GM08714 (cell line): ENCODE data around the gene PPP2R2D.
"Not testable (repeated sequence)": the region's sequence is repeated elsewhere in the genome, so short reads cannot be mapped to it uniquely, and the experiment has no call there.

Experiments used
- H3K4me3 ChIP-seq: fragments of 200-500 bp; sonication (Bioruptor generic); 2 replicates; pipeline ENCODE4 v1.5.1; 2014; ENCODE audit warnings: mild to moderate bottlenecking, low read length, inconsistent platforms
- ZNF274 ChIP-seq: IDR thresholded peaks from 2 replicates; pipeline ENCODE4 v1.6.1; 2012; ENCODE audit warnings: mild to moderate bottlenecking, low read depth, low read length

PPP2R2D gene

DNA sequence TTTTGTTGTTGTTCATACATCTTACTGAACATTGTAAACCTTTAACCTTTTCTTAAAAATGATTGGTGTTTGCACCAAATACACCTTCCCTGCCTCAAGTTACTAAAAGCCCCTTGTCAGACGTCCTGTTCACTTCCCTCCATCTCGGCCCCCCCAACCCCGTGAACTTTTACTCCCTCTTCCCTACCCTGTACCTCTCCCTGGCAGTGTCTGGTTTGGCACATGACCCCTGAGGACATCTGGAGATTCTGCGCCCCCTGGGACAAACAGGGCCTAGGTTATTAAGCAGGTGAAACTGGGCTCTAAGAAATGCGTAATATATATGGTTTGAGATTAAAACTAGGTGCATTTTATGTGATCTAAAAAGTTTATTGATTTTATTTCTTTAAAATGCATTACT is 1.4 kb downstream of the PPP2R2D start:
- H3K4me3 ChIP-seq: peak overlapping the region; percentile 79
- no peak for TF ChIP-seq ZNF274

DNA sequence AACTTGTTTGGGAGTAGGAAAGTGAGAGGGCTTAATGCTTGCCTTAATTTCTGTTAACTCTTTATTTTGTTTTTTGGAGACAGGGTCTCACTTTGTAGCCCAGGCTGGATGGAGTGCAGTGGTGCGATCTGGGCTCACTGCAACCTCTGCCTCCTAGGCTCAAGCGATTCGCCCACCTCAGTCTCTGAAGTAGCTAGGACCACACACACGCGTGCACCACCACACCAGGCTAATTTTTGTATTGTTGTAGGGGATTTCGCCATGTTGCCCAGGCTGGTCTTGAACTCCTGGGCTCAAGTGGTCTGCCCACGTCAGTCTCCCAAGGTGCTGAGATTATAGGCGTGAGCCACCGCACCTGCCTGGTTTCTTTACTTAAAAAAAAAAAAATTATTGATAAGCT is 1.9 kb downstream of the PPP2R2D start:
- H3K4me3 ChIP-seq: no peak overlapping the region
- TF ChIP-seq ZNF274: no peak

DNA sequence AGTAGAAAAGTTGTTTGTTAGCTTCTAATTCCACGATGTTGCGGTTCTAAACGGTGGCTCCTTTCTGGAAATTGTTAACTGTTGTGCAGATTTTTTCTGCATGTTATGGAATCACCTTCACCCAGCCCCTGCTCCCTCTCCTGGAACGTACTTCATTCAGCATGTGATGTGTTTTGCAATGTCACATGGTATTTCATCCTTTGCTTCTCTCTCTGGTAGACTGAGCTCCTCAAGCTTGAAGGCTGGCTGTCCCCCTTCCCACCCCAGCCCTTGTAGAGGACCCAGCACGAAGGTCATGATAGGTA is 4.4 kb downstream of the PPP2R2D start:
- H3K4me3 ChIP-seq: peak overlapping the region; percentile 26; the same call in 1 of the 2 replicates
- no peak for TF ChIP-seq ZNF274

DNA sequence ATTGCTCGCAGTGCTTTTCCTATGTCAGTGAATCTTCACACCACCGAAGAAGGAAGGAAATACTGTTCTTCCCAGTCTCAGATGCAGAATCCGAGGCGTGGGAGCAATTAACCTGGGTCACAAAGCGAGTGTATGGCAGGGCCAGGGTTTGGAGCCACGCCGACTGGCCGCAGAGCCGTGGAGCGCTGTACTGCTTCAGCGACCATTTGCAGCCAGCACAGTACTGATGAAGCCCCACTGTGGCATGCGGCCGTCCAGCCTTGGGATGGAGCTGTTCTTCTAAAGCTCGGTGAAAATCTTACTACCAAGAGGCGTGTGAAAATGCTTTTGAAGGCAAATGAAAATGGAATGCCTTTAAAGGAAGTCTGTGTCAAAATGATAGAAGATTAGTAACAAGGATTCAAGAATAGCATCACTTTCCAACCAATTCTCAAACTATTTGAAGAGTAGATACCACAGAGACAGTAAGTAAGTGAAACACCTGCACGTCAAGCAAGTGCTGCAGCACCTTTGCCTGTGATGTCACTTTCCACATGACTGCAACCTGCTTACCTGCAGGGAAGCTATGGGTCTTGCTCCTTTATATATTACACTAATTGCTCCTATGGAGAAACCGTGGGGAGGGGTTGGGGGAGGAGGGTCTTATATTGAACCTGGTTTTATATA is 4.9 kb downstream of the PPP2R2D start:
- no peak overlapping the region for H3K4me3 ChIP-seq
- no peak for TF ChIP-seq ZNF274

DNA sequence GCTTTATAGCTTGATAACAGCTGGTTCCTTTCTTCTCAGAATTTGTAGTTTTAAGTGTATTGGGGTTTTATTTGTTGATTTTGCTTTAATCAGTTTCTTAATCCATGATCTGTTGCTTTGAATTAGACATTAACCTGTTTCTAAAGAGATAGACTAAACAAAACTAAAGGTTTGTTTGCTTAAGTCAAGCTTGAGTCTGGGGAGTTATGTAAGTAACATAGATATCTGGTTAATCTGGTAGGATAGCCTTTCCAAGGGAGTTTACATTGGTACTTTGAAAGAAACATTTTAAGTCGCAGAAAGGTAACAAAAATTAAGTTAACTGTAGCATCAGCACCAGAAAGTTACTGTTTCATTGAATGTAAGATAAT is 5.4 kb downstream of the PPP2R2D start:
- TF ChIP-seq ZNF274: no peak

DNA sequence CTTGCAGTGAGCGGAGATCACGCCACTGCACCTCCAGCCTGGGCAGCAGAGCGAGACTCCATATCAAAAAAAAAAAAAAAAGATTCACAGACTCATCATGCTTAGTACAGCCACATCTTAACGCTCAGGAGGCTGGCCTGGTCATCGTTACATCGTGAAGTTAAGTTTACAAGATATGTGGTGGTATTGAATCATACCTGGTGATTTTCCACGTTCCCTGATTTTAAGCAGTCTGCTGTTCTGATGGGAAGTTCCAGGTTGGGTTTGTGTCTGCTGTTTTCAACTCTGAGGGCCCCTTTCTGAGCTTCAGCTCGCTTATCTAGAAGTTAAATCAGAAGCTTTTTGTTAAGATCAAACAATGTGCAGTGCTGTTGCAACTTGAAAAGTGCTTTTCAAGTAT is 6.9 kb downstream of the PPP2R2D start:
- no peak for TF ChIP-seq ZNF274
- no peak overlapping the region for H3K4me3 ChIP-seq

More for the DNA sequence above, 5.4 kb downstream of the PPP2R2D start:
- no peak overlapping the region for H3K4me3 ChIP-seq

DNA sequence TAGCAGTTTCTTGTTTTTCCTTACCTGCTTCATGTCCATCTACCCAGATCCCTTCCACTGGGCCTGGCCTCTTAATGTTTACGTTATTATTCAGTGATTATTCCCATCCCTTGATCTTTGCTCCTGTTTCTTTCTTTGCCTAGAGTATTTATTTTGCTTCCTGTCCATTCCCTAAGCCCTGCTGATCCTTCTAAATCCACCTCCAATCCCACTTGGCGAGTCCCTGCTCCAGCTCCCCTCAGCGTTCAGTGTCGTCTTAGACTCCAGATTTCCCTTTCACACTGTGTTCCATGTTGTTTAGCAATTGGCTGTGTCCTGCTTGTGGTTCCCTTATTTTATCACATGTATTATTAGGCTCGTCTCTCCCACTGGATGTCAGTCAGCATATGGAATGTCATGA is 7.3 kb downstream of the PPP2R2D start:
- TF ChIP-seq ZNF274: no peak
- no peak overlapping the region for H3K4me3 ChIP-seq

DNA sequence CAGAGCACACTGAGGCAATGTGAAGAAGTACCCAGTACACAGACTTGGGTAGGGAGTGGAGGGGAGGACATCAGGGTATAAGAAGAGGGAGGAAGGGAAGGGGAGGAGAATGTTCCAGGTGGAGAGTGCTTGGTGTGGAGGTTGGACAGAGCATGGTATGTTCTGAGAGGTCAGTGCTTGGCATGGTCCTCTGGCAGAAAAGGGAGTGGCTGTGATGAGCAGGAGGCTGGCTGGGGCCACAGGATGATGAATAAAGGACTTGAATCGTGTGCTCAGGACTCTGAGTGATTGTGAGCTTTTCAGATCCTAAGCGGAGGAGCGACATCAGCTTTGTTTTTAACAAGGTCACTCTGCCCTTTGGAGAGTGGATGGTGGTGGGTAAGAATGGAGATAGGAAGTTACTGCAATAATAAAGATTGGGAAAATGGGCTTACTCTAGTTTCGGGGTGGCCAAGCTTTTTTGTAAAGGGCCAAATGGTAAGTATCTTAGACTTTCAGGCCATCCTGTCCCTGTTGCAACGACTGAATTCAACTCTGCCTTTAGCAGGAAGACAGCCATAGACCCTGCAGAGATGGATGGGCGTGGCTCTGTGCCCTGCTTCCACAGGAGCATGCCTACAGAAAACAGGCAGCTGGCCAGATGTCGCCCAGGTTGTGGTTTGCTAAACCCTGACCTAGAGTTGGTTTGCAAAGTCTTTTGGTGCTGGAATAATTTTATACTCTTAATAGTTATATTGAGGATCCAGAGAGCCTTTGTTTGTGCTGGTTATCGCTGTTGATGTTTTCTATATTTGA is 8.4 kb downstream of the PPP2R2D start:
- no peak overlapping the region for H3K4me3 ChIP-seq
- TF ChIP-seq ZNF274: no peak

DNA sequence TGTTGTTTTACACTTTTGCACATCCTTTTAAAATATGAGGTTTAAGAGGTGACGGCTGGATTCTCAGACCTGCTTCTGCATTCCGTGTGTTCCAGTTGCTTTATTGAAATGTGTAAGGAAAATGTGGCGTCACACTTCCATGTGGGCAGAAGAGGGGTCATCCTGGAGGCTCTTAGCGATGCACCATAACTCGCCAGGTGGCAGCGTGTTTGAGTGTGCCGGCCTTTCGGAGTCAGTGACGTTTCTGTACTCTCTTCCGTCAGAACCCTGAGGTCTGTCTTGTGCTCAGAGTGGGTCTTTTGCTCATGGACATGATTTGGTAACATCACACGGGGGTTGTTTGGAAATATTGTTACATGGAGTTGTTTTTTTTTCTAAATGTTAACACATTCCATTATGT is 9.1 kb downstream of the PPP2R2D start:
- TF ChIP-seq ZNF274: no peak
- H3K4me3 ChIP-seq: no peak overlapping the region

DNA sequence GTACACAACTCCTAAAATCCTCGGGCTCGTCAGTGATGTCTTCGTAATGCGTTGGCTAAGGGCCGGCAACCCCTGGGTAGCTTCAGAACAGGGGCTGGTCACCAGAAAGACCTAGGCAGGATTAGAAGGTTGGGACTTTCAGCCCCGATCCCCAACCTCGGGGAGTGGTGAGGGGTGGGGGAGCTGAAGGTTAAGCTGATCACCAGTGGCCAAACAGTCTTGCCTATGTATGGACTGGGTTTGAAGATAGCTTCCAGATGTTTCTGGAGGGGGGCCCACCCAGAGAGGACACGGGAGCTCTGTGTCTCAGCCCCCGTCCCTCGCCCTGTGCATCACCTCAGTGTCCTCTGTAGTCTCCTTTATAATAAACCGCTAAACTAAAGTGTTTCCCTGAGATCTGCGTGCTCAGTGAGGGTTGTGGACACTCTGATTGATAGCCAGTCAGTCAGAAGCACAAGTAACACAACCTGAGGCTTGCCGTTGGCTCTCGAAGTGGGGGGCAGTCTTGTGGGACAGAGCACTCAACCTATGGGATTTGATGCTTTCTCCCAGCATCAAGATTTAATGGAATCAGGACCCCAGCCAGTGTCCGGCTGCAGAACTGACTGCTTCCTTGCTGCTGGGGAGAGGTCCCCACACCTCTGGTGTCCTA is 10.0 kb downstream of the PPP2R2D start:
- TF ChIP-seq ZNF274: no peak
- H3K4me3 ChIP-seq: no peak overlapping the region

DNA sequence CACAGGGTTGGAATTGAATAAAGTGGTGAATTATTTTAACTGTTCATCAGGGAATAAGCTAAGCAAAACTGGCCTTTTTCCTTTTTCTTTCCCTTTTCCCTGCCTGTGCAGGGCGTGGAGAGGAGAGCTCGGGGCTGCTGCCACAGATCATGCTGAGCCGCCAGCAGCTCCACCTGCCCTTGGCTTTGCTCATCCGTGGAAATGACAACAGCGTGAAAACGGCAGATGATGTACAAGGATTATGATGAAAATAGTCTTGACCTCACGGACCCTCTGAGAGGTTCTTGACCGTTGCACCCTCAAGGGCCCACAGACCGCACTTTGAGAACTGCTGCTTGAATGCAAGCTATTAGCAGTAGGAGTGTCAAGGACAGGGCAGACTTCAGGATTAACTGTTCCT is 10.6 kb downstream of the PPP2R2D start:
- H3K4me3 ChIP-seq: no peak overlapping the region
- no peak for TF ChIP-seq ZNF274

DNA sequence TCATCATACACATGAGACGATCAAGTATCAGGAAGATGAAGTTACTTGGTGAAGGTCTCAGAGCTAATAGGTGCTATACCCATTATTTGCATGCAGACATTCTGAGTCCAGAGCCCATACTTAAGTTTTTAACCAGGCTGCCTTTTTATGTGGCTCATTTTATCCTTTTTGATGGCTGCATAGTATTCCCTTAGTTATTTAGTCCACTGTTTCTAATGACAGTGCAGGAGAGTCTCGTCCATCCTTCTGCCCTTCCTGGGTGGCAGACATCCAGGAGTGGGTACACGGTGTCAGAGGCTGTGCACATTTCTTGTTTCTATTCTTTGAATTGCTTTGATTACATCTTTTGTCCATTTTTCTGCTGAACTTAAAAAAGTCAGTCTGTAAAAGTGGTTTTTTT is 11.8 kb downstream of the PPP2R2D start:
- TF ChIP-seq ZNF274: no peak
- no peak overlapping the region for H3K4me3 ChIP-seq

DNA sequence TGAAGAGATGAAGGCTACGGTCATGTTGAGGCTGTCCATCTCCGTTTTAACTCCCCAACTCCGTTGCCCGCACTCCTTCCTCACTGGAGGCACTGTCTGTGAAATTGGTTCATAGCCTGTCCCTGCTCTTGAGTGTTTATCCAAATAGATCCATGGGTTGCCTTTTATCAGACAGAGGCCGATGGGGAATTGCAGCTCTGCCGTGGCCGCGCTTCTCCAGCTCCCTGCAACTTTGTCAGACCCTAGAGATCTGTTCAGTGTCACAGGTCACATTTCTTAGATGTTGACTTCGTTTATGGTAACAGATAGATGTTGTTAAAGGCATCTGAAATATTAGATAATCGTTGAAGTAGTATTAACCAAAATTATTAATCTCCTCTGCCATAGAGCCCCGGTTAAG is 14.7 kb downstream of the PPP2R2D start:
- TF ChIP-seq ZNF274: no peak
- H3K4me3 ChIP-seq: no peak overlapping the region

DNA sequence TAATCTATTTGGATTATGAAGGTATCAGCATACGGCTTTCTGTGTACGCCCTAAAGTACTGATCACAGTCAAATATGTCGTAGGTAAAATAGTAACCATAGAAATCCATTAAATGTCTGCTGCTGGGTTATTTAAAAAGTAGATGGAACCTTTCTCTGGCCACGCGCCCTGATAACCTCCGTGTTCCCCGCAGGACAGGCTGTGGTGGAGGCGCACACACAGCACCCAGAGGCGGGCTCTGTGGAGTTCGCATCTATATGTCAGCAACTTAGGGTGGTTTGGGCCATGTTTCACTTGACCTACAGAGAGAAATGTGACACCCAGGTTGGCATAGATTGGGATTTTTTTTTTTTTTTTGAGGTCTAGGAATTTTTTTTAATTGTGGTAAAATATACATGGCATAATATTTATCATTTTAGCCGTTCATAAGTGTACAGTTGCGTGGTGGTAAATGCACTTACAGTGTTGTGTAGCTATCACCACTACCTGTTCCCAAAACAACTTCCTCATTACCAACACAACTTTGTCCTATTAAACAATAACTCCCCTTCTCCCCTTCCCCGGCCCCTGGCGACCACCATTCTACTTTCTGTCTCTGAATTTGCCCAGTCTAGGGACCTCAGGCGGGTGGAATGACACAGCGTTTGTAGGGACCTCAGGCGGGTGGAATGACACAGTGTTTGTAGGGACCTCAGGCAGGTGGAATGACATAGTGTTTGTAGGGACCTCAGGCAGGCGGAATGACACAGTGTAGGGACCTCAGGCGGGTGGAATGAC is 15.4 kb downstream of the PPP2R2D start:
- no peak overlapping the region for H3K4me3 ChIP-seq
- TF ChIP-seq ZNF274: no peak

DNA sequence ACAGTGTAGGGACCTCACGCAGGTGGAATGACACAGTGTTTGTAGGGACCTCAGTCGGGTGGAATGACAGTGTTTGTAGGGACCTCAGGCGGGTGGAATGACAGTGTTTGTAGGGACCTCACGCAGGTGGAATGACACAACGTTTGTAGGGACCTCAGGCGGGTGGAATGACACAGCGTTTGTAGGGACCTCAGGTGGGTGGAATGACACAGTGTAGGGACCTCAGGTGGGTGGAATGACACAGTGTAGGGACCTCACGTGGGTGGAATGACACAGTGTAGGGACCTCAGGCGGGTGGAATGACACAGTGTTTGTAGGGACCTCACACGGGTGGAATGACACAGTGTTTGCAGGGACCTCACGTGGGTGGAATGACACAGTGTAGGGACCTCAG is 16.0 kb downstream of the PPP2R2D start:
- not testable (repeated sequence) for H3K4me3 ChIP-seq

DNA sequence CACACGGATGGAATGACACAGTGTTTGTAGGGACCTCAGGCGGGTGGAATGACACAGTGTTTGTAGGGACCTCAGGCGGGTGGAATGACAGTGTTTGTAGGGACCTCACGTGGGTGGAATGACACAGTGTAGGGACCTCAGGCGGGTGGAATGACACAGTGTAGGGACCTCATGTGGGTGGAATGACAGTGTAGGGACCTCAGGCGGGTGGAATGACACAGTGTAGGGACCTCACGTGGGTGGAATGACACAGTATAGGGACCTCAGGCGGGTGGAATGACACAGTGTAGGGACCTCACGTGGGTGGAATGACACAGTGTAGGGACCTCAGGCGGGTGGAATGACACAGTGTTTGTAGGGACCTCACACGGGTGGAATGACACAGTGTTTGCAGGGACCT is 16.7 kb downstream of the PPP2R2D start:
- not testable (repeated sequence) for H3K4me3 ChIP-seq

DNA sequence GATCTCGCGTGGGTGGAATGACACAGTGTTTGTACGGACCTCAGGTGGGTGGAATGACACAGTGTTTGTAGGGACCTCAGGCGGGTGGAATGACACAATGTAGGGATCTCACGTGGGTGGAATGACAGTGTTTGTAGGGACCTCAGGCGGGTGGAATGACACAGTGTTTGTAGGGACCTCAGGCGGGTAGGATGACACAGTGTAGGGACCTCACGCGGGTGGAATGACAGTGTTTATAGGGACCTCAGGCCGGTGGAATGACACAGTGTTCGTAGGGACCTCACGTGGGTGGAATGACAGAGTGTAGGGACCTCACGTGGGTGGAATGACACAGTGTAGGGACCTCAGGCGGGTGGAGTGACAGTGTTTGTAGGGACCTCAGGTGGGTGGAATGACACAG is 18.7 kb downstream of the PPP2R2D start:
- not testable (repeated sequence) for H3K4me3 ChIP-seq
